Stimulated activated CD4-positive, alpha-beta T cell treated with anti-CD3 and anti-CD28 coated beads, TNF-alpha, amount 100 ng/mL, for 24 hours (primary cell): ENCODE measurements around the gene CCAR1.
A peak's percentile ranks its signal among the peaks of the same experiment; 100 is the strongest.
"Not testable (repeated sequence)": the region's sequence is repeated elsewhere in the genome, so short reads cannot be mapped to it uniquely, and the experiment has no call there.

Experiments
- DNase-seq, 3 experiments: peaks; one replicate each; pipeline ENCODE4 v3.0.0-alpha.2; 2020; ENCODE audit warnings: low read depth in 3 of 3

The CCAR1 gene

GRCh38 chr10:68826764-68827591, 105.9 kb downstream of the CCAR1 start, which contains the start of gene STOX1:
STOX1 (plus strand) TSS chr10:68827531; CDS start chr10:68827624, 93 bp downstream.
- peak; percentile 31 to 68 (median 48) for DNase-seq

- not testable (repeated sequence) for DNase-seq
Measured at GRCh38 chr10:68827592-68827959, 106.5 kb downstream of the CCAR1 start.

GRCh38 chr10:68828083-68828601, 107.1 kb downstream of the CCAR1 start:
- DNase-seq: peak in 1 of 3 experiments; percentile 13

GRCh38 chr10:68828833-68829232, 107.8 kb downstream of the CCAR1 start:
- no peak for DNase-seq

DNA sequence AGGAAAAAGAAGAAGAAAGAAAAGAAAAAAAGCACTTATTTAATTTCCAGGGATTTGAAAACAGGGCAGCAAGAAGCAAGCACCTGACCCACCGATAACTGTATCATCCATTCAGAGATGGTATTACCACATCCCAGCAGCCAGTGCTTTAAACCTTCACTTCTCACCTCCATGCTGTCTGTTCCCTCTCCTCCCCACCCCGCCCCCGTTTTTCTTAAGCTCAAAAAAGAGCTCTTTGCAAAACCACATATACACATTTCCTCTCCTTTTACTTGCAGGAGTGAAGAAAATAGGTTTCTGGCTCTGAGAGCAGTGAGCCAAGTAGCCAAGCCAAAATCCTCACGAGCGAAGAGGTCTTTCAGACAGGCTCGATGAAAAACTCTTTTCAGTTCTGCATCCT, 108.5 kb downstream of the CCAR1 start:
- no peak for DNase-seq

GRCh38 chr10:68829952-68830351, 108.9 kb downstream of the CCAR1 start:
- DNase-seq: no peak

GRCh38 chr10:68831961-68832455, 111.0 kb downstream of the CCAR1 start:
- DNase-seq: no peak

DNA sequence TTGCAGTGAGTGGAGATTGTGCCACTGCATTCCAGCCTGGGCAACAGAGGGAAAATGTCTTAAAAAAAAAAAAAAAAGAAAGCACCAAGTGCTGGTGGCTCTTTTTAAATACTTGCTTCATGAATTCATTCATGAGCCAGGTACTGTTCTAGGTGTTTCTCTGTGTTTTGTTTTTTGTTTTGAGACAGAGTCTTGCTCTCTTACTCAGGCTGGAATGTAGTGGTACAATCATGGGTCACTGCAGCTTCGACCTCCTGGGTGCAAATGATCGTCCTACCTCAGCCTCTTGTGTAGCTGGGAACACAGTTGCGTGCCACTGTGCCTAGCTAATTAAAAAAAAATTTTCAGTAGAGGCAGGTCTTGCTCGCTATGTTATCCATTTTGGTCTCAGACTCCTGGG, 111.6 kb downstream of the CCAR1 start:
- no peak for DNase-seq

GRCh38 chr10:68837626-68838322, 116.7 kb downstream of the CCAR1 start:
- no peak for DNase-seq

- not testable (repeated sequence) for DNase-seq
Measured at GRCh38 chr10:68840650-68841049, 119.6 kb downstream of the CCAR1 start.
